Measurements from ENCODE around the gene SH2D3C. TPM values are rescaled to one million over a fixed set of nuclear protein-coding genes. Genes with fewer than 3 reads are reported as not detected.
A peak's percentile ranks its signal among the peaks of the same experiment; 100 is the strongest.

SH2D3C gene
- total and polyA plus RNA-seq, 8 donors = 1.4 to 7.1 (median 2.5) TPM

- DNase-seq (no peak), FAIRE-seq (no peak), ATAC-seq (no peak)
- H3K9me3 ChIP-seq = no peaks in the 10 kb centered on the region
- intact Hi-C loops (cut with DNase I) = no loop called here
- TF ChIP-seq, protein P1, sequence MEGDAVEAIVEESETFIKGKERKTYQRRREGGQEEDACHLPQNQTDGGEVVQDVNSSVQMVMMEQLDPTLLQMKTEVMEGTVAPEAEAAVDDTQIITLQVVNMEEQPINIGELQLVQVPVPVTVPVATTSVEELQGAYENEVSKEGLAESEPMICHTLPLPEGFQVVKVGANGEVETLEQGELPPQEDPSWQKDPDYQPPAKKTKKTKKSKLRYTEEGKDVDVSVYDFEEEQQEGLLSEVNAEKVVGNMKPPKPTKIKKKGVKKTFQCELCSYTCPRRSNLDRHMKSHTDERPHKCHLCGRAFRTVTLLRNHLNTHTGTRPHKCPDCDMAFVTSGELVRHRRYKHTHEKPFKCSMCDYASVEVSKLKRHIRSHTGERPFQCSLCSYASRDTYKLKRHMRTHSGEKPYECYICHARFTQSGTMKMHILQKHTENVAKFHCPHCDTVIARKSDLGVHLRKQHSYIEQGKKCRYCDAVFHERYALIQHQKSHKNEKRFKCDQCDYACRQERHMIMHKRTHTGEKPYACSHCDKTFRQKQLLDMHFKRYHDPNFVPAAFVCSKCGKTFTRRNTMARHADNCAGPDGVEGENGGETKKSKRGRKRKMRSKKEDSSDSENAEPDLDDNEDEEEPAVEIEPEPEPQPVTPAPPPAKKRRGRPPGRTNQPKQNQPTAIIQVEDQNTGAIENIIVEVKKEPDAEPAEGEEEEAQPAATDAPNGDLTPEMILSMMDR (IDR thresholded peaks at IDR 0.05) = no peak
- H3K36me3 ChIP-seq = peaks cover 0 to 17% (median 12%) of the 10 kb centered on the region in 3 donors
- H3K4me3 ChIP-seq = no peak overlapping the region
- no peak overlapping the region for H3K27ac ChIP-seq
- no peaks in the 10 kb centered on the region for H3K27me3 ChIP-seq
- no peaks in the 10 kb centered on the region for H3K4me1 ChIP-seq
- WGBS, 2 donors = 96 to 97% methylated on average over 10 to 11 of the region's 11 CpGs
These were observed 40.1 kb upstream of the SH2D3C start for GRCh38 chr9:127818574-127818973.

GRCh38 chr9:127817881-127818434 lies 39.5 kb upstream of the SH2D3C start:
- intact Hi-C loops (cut with DNase I) = no loop called here
- H3K9me3 ChIP-seq = no peaks in the 10 kb centered on the region
- FAIRE-seq (no peak), ATAC-seq (peak in 1 of 4 donors; percentile 3), DNase-seq (no peak)
- no peaks in the 10 kb centered on the region for H3K27me3 ChIP-seq
- H3K27ac ChIP-seq = no peak overlapping the region
- 81 to 83% methylated on average over 17 of the region's 17 CpGs for WGBS, 2 donors
- H3K4me3 ChIP-seq = no peak overlapping the region
- TF ChIP-seq, protein P1 (IDR thresholded peaks at IDR 0.05) = no peak
- H3K36me3 ChIP-seq = peaks cover 0 to 23% (median 18%) of the 10 kb centered on the region in 3 donors
- H3K4me1 ChIP-seq = no peaks in the 10 kb centered on the region

DNA sequence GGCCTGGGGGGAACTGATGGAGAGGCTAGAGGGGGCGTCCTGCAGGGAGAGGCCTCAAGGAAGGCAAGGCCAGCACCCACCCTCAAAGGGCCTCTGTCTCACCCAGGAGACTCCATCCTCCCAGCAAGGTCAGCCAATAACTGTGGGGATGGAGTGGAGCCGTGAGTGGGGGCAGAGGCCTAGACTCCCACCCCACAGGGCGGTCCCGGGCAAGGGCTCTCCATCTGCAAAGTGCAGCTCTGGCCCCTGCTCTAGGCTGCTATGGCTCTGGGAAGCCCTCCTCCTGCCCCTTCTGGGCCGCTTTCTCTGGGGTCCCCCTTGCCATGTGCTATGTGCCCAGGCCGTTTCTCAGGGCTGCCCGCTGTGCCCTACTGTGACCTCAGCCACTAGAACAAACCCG lies 38.3 kb upstream of the SH2D3C start:
- intact Hi-C loops (cut with DNase I) = no loop called here
- WGBS, 2 donors = 91 to 93% methylated on average over 7 to 8 of the region's 8 CpGs
- FAIRE-seq (no peak), ATAC-seq (no peak), DNase-seq (no peak)
- Histone ChIP-seq H3K9me3 (no peaks in the 10 kb centered on the region), H3K36me3 (peaks cover 0 to 35% (median 24%) of the 10 kb centered on the region in 3 donors), H3K4me3 (no peak overlapping the region), H3K4me1 (no peaks in the 10 kb centered on the region), H3K27me3 (no peaks in the 10 kb centered on the region), H3K27ac (no peak overlapping the region)
- TF ChIP-seq, protein P1 (IDR thresholded peaks at IDR 0.05) = no peak

GRCh38 chr9:127816362-127816725 lies 37.9 kb upstream of the SH2D3C start:
- Histone ChIP-seq H3K27ac (no peak overlapping the region), H3K4me1 (no peaks in the 10 kb centered on the region), H3K4me3 (no peak overlapping the region), H3K27me3 (no peaks in the 10 kb centered on the region), H3K36me3 (peaks cover 0 to 39% (median 24%) of the 10 kb centered on the region in 3 donors), H3K9me3 (no peaks in the 10 kb centered on the region)
- no peak for DNase-seq
- intact Hi-C loops (cut with DNase I) = no loop called here
- FAIRE-seq = no peak
- TF ChIP-seq, protein P1 (IDR thresholded peaks at IDR 0.05) = no peak
- 70 to 71% methylated on average over 3 of the region's 3 CpGs for WGBS, 2 donors
- ATAC-seq = no peak

GRCh38 chr9:127815512-127816361 lies 37.3 kb upstream of the SH2D3C start:
- TF ChIP-seq, protein P1 (IDR thresholded peaks at IDR 0.05) = no peak
- no peak for DNase-seq
- Histone ChIP-seq H3K4me1 (no peaks in the 10 kb centered on the region), H3K36me3 (peaks cover 0 to 41% (median 24%) of the 10 kb centered on the region in 3 donors), H3K27me3 (no peaks in the 10 kb centered on the region), H3K9me3 (no peaks in the 10 kb centered on the region), H3K4me3 (no peak overlapping the region), H3K27ac (no peak overlapping the region)
- FAIRE-seq = no peak
- WGBS, 2 donors = 90 to 91% methylated on average over 29 to 33 of the region's 33 CpGs
- intact Hi-C loops (cut with DNase I) = no loop called here
- ATAC-seq = peak in 2 of 4 donors; percentile 4 to 6

Measured in pancreas (tissue), 10 donors.